SHP77 (cell line): ENCODE results near the gene DCUN1D1.

Experiments
- DNase-seq, 2 experiments: peaks; one replicate each; lab custom pipeline; 2025; lab: John Stamatoyannopoulos, UW

DCUN1D1 gene

GRCh38 chr3:182892226-182892625 is 88.1 kb downstream of the DCUN1D1 start:
- no peak for DNase-seq

- DNase-seq = no peak
Measured at GRCh38 chr3:182891364-182891763, 89.0 kb downstream of the DCUN1D1 start.

GRCh38 chr3:182889948-182890629 is 90.2 kb downstream of the DCUN1D1 start:
- DNase-seq = no peak
